ENCODE measurements around the gene TNFRSF18. TPM values are rescaled to one million over a fixed set of nuclear protein-coding genes. Genes with fewer than 3 reads are reported as not detected.

TNFRSF18 gene
- total and polyA plus RNA-seq, 2 donors (not counting 3 experiments of a cell fraction or from before 2014, with no cell fraction given), result not detected

DNA sequence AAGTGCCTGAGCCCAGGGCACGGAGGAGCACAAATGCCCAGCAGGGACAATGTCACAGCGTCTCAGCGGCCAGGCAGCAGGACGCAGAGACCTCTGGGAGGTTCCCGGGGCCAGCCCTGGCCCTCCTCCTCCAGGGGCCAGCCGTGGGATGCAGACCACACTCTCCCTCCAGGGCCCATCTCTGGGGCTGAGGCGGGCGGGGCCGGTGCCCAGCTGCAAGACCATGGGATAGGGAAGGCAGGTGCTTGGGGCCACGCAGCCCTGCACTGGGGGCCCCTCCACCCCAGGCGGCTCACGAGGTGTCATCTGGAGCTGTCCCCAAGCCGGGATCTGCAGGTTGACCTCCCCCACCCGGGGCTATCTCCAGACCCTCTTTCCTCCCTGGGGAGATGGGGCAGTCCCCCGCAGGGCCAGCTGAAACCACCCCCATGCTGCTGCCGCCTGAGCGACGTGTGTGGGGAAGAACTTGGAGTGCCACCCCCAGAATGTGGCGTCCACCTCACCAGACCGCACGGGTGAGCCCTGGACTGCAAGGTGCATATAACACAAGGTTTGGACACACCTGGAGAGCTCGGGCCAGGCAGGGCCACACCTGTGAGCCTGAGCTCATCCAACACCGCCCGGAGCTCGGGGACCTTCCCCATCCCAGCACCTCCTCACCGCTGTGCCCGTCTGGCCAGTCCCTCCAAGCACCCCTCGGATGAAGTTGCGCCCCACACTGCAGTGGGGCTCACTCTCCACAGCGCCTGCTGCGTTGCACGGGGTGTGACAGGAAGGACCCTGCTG lies 36.8 kb downstream of the TNFRSF18 start:
- Histone ChIP-seq H3K36me3 (ENCODE audit: control insufficient read depth in 2 of 2, extremely low read depth in 1 of 2, insufficient read depth in 2 of 2, low read length in 2 of 2) (no peaks in the 10 kb centered on the region), H3K9me3 (replicated peaks; ENCODE audit: control insufficient read depth, insufficient read depth, low read length) (no peaks in the 10 kb centered on the region), H3K9me1 (replicated peaks; ENCODE audit: control insufficient read depth, extremely low read depth, insufficient read depth, low read length) (no peaks in the 10 kb centered on the region), H3K27ac (ENCODE audit: insufficient read depth, low read depth, low read length) (no peak overlapping the region), H3K4me2 (ENCODE audit: insufficient read depth, low read length) (no peak overlapping the region), H2AFZ (ENCODE audit: low read depth, low read length) (no peak overlapping the region), H3K9ac (replicated peaks; ENCODE audit: extremely low read depth, insufficient read depth, low read length) (no peak overlapping the region), H3K4me3 (replicated peaks in 1 of 3; ENCODE audit: insufficient read depth in 1 of 3, low read depth in 1 of 3, low read length in 3 of 3) (no peak overlapping the region), H4K20me1 (replicated peaks; ENCODE audit: control insufficient read depth, extremely low read depth, insufficient read depth, low read length) (no peaks in the 10 kb centered on the region), H3K27me3 (ENCODE audit: control insufficient read depth in 2 of 2, insufficient read depth in 2 of 2, low read length in 2 of 2) (peaks cover 16% of the 10 kb centered on the region in 2 experiments), H3K79me2 (ENCODE audit: control insufficient read depth, insufficient read depth, low read length) (no peaks in the 10 kb centered on the region), H3K4me1 (ENCODE audit: control insufficient read depth, extremely low read depth, insufficient read depth, low read length) (no peaks in the 10 kb centered on the region)
- FAIRE-seq (no peak), DNase-seq (ENCODE audit: low read depth, low spot score) (no peak)
- ChIA-PET CTCF (interaction anchor here (0.7 to 1.5 kb wide), 3 partner anchors 47 to 185 kb away, joined by 3 read pairs; no protein-coding TSS in a partner anchor), POLR2A (no interaction called here)
- no TSS peak for BruUV-seq (replicated peaks)
- intact Hi-C loops (cut with micrococcal nuclease), result no loop called here
- no peak for TF ChIP-seq MYC (IDR thresholded peaks at IDR 0.05; ENCODE audit: low read depth, low read length)
- TF ChIP-seq, protein P1, sequence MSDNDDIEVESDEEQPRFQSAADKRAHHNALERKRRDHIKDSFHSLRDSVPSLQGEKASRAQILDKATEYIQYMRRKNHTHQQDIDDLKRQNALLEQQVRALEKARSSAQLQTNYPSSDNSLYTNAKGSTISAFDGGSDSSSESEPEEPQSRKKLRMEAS (IDR thresholded peaks at IDR 0.05; ENCODE audit: insufficient read depth, insufficient read length), result no peak
- TF ChIP-seq FOS (IDR thresholded peaks at IDR 0.05; ENCODE audit: borderline replicate concordance, insufficient read depth, low read length), result no peak
- TF ChIP-seq POLR2A (IDR thresholded peaks at IDR 0.05; ENCODE audit: low read depth, low read length), result no peak
- no peak for TF ChIP-seq EZH2 (IDR thresholded peaks at IDR 0.05; ENCODE audit: borderline replicate concordance, low read depth, low read length, severe bottlenecking)
- TF ChIP-seq JUN (IDR thresholded peaks at IDR 0.05; ENCODE audit: borderline replicate concordance, insufficient read depth, insufficient read length, low read depth), result no peak
- TF ChIP-seq POLR2AphosphoS5 (IDR thresholded peaks at IDR 0.05; ENCODE audit: insufficient read depth, low read depth, low read length), result no peak
- TF ChIP-seq, protein P2, sequence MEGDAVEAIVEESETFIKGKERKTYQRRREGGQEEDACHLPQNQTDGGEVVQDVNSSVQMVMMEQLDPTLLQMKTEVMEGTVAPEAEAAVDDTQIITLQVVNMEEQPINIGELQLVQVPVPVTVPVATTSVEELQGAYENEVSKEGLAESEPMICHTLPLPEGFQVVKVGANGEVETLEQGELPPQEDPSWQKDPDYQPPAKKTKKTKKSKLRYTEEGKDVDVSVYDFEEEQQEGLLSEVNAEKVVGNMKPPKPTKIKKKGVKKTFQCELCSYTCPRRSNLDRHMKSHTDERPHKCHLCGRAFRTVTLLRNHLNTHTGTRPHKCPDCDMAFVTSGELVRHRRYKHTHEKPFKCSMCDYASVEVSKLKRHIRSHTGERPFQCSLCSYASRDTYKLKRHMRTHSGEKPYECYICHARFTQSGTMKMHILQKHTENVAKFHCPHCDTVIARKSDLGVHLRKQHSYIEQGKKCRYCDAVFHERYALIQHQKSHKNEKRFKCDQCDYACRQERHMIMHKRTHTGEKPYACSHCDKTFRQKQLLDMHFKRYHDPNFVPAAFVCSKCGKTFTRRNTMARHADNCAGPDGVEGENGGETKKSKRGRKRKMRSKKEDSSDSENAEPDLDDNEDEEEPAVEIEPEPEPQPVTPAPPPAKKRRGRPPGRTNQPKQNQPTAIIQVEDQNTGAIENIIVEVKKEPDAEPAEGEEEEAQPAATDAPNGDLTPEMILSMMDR (IDR thresholded peaks at IDR 0.05; ENCODE audit: extremely low read depth in 1 of 2, insufficient read depth in 1 of 2, low read depth in 1 of 2, low read length in 2 of 2), result no peak
- TF ChIP-seq GATA2 (IDR thresholded peaks at IDR 0.05; ENCODE audit: insufficient read depth, insufficient read length, low read depth, low read length), result no peak
- dilution Hi-C loops (cut with MboI; ENCODE audit: extremely low pct_ligation_motif_present, low sequenced_read_pairs), result no loop called here

Measured in endothelial cell of umbilical vein (primary cell).